GM10847 (cell line): Measurements from ENCODE around the gene VHLL.

Experiments used
- POLR2A ChIP-seq: IDR thresholded peaks from 2 replicates; pipeline ENCODE4 v1.6.1; 2011; ENCODE audit not compliant: insufficient read length; ENCODE audit errors: extremely low read depth

Gene VHLL

GRCh38 chr1:156276966-156277381 lies 22.1 kb downstream of the VHLL start:
- no peak for TF ChIP-seq POLR2A

GRCh38 chr1:156276532-156276931 lies 22.6 kb downstream of the VHLL start:
- no peak for TF ChIP-seq POLR2A

GRCh38 chr1:156270314-156270713 lies 28.8 kb downstream of the VHLL start:
- TF ChIP-seq POLR2A: no peak

GRCh38 chr1:156268336-156268735 lies 30.8 kb downstream of the VHLL start:
- TF ChIP-seq POLR2A: no peak

- no peak for TF ChIP-seq POLR2A
Observed at GRCh38 chr1:156266051-156266450, 33.1 kb downstream of the VHLL start.

GRCh38 chr1:156263288-156263655 lies 35.8 kb downstream of the VHLL start:
- TF ChIP-seq POLR2A: no peak

- no peak for TF ChIP-seq POLR2A
Observed at GRCh38 chr1:156262461-156263287, 36.4 kb downstream of the VHLL start.

- no peak for TF ChIP-seq POLR2A
Observed at GRCh38 chr1:156260896-156261295, 38.2 kb downstream of the VHLL start.

GRCh38 chr1:156259805-156260204 lies 39.3 kb downstream of the VHLL start:
- no peak for TF ChIP-seq POLR2A

- TF ChIP-seq POLR2A: no peak
Observed at GRCh38 chr1:156258859-156259258, 40.2 kb downstream of the VHLL start.

- no peak for TF ChIP-seq POLR2A
Observed at GRCh38 chr1:156257711-156258110, 41.4 kb downstream of the VHLL start.

GRCh38 chr1:156253634-156254033 lies 45.5 kb downstream of the VHLL start:
- no peak for TF ChIP-seq POLR2A

- no peak for TF ChIP-seq POLR2A
Observed at GRCh38 chr1:156251527-156251926, 47.6 kb downstream of the VHLL start.

GRCh38 chr1:156249593-156249992 lies 49.5 kb downstream of the VHLL start:
- no peak for TF ChIP-seq POLR2A
